ENCODE measurements around the gene LILRA2.
"Not testable (repeated sequence)": the region's sequence is repeated elsewhere in the genome, so short reads cannot be mapped to it uniquely, and the experiment has no call there.

Gene LILRA2

DNA sequence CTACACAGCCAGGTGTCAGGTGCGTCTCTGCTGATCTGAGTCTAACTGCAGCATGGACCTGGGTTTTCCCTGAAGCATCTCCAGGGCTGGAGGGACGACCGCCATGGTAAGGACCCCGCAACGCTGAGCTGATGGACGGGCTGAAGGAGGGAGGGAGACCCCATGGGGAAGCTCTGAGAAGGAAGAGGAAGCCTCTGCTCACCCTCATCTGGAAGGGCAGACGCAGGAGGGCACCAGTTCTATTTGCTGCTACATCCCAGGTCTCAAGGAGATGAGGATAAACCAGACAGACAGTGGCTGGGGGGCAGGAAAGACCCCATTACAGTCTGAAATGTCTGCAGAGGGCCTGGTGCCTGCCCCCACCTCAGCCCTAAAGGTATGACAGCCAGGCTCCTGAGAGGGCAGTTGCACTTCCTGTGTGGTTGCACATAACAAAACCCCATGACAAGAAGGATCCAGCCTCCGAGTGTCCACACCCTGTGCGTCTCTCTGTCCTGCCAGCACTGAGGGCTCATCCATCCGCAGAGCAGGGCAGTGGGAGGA lies at the start of gene LILRA2:
TSS of gene LILRA2 (plus strand) at position 461 of the 543 bp plus-strand sequence. CDS start 89 bp downstream, outside the sequence.
- no peak for DNase-seq (ENCODE audit: low read depth)

- DNase-seq (ENCODE audit: low read depth) = no peak
Measured at GRCh38 chr19:54525636-54526035, 48.0 kb upstream of the LILRA2 start.

DNA sequence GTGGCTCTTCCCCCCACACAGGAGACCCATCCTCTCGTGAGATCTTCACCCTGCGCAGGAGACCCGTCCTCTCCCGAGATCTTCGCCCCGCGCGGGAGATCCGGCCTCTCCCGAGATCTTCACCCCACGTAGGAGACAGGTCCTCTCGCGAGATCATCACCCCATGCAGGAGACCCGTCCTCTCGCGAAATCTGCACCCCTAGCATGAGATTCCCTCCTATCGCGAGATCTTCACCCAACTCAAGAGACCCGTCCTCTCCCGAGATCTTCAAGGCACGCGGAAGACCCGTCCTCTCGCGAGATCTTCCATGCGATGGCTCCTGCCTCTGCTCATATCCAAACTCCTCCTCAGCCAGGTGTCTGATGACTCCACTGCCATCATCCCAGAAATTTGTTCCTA lies 46.6 kb upstream of the LILRA2 start:
- no peak for DNase-seq (ENCODE audit: low read depth)

DNA sequence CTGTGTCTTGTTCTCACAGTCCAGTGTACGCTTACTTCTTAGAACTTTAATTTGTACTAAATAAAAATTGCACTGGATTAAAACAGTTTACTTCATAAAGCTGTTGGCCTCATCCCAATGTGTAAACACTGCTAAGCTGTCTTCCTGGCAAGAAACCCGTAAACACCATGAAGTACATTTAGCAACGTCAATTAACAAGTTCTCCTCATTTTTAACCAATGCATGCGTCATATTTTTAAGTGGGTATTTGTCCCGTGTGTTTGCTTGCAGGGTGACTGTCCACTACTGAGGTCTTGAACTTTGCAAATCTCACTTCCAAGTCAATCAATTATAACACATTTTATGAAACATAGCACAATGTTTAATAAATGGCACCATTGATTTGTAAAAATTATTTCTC lies 42.7 kb upstream of the LILRA2 start:
- no peak for DNase-seq (ENCODE audit: low read depth)

DNA sequence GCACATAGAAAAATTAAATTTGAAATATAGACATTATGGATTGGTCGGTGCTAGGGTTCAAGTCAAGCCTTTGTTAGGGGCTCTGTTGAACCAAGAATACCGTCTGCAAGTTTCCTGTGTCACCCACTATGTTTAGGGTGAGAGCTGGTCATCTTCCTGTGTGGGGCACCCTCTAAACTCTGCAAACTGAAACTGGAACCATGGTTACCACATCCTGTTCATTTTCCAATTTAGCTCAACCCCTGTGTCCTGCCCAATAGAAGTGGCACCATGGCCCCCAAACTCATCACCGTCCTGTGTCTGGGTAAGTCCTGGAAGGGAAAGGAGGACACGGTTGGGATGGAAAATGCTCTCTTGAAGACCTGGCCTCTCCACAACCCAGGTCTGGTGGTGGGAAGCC lies 41.1 kb upstream of the LILRA2 start:
- no peak for DNase-seq (ENCODE audit: low read depth)

GRCh38 chr19:54533476-54533875 lies 40.1 kb upstream of the LILRA2 start:
- no peak for DNase-seq (ENCODE audit: low read depth)

GRCh38 chr19:54534156-54534555 lies 39.4 kb upstream of the LILRA2 start:
- no peak for DNase-seq (ENCODE audit: low read depth)

DNA sequence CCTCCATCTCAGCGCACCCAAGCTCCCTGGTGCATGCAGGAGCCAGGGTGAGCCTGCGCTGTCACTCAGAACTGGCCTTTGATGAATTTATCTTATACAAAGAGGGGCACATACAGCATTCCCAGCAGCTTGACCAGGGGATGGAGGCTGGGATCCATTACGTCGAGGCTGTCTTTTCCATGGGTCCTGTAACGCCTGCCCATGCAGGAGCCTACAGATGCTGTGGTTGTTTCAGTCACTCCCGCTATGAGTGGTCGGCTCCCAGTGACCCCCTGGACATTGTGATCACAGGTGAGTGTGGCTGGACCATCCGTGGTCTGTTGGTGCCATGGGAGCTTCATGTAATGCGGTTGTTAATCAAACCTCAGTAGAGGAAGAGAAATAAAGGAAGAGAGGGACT lies 38.0 kb upstream of the LILRA2 start:
- DNase-seq (ENCODE audit: low read depth) = no peak

DNA sequence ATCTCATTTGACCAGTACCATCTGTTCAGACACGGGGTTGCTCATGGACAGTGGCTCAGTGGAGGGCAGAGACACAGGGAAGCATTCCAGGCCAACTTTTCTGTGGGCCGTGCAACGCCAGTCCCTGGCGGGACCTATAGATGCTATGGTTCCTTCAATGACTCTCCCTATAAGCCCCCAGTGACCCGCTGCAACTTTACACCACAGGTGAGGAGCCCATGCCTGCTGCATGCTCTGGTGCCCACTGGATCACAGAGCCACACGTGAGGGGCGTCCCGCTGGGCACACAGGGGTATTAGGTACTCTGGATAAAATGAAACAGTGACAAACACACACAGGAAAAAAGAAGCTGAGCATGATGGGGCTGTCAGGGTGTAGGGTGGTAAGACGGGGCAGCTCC lies 36.6 kb upstream of the LILRA2 start:
- no peak for DNase-seq (ENCODE audit: low read depth)

DNA sequence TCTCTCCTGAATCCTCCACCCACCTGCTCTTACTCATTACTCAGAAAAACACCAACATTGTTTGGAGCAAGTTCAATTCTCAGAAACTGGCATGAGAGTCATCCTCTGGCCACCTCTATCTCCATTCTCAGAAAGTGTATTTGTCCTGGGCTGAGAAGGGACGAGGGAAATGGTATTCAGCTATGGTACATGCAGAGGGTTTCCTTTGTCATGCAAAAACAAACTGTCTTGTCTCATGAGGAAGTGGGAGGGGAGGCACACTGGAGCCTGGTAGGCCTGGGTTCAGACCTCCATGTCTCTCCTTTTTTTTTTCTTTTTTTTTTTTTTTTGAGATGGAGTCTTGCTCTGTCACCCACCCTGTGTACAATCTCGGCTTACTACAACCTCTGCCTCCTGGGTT lies 31.9 kb upstream of the LILRA2 start:
- DNase-seq (ENCODE audit: low read depth) = no peak

DNA sequence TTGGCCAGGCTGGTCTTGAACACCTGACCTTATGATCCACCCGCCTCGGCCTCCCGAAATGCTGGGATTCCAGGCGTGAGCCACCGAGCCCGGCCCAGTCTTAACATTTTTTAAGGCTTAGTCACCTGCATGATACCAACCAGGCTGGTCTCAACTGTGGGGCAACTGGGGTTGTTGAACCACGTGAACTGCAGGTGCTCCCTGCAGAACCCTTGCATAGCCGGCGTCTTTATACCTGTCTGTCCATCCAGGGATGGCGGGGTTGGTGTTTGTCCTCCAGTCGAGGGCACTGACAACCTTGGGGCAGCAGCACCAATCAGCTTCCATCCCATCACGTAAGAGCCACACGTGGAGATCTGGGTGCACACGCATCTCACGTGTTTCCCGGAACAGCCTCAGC lies 24.8 kb upstream of the LILRA2 start:
- DNase-seq (ENCODE audit: low read depth) = no peak

- no peak for DNase-seq (ENCODE audit: low read depth)
Measured at GRCh38 chr19:54549224-54549623, 24.4 kb upstream of the LILRA2 start.

GRCh38 chr19:54551293-54551692 lies 22.3 kb upstream of the LILRA2 start:
- no peak for DNase-seq (ENCODE audit: low read depth)

DNA sequence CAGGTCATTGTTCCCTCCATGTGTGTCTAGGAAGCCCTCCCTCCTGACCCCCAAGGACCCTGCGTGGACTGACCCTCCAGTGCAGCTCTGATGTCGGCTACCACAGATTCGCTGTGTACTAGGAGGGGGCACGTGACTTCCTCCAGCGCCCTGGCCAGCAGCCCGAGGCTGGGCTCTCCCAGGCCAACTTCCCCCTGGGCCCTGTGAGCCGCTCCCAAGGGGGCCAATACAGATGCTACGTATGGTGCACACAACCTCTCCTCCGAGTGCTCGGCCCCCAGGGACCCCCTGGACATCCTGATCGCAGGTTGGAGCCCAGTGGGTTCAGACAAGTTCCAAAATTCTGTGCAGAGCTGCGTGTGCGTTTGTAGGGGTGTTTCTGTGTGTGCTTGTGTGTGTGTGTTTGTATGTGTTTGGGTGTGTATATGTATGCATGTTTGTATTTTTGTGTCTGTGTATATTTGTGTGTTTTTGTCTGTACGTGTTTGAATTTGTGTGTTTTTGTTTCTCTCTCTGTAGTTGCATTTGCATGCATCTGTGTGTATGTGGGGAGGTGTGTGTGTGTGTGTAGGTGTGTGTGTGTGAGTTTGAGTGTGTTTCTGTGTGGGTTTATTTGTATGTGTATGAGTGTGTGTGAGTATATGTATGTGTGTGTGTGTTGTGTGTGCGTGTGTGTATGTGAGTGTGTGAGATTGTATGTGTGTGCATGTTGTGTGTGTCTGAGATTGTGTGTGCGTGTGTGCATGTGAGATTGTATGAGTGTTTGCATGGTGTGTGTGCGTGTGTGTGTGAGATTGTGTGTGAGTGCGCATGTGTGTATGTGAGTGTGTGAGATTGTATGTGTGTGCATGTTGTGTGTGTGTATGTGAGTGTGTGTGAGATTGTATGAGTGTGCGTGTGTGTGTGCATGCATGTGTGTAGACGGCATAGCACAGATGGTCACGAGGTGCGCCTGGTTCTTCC lies 21.4 kb upstream of the LILRA2 start:
- no peak for DNase-seq (ENCODE audit: low read depth)

- DNase-seq (ENCODE audit: low read depth) = no peak
Measured at GRCh38 chr19:54552913-54553310, 20.7 kb upstream of the LILRA2 start.

GRCh38 chr19:54554006-54554405 lies 19.6 kb upstream of the LILRA2 start:
- no peak for DNase-seq (ENCODE audit: low read depth)

- DNase-seq (ENCODE audit: low read depth) = no peak
Measured at GRCh38 chr19:54554896-54555295, 18.7 kb upstream of the LILRA2 start.

DNA sequence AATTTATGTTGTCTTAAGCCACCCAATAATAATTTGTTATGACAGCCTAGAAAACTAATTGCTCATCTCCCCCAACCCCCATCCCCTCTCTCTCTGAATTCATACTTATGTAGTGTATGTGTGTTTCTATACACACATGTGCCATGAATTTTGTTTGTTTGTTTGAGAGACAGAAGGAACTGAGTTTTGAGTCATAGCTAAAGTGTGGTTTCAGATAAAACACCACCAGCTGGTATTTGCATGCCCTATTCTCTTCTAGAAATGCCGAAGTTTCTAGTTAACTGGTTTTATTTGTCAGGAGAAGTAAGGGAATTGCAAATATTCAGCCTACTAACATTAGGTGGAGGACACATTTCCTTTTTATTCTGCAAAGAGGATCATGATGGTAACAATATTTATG lies 17.4 kb upstream of the LILRA2 start:
- DNase-seq (ENCODE audit: low read depth) = no peak

DNA sequence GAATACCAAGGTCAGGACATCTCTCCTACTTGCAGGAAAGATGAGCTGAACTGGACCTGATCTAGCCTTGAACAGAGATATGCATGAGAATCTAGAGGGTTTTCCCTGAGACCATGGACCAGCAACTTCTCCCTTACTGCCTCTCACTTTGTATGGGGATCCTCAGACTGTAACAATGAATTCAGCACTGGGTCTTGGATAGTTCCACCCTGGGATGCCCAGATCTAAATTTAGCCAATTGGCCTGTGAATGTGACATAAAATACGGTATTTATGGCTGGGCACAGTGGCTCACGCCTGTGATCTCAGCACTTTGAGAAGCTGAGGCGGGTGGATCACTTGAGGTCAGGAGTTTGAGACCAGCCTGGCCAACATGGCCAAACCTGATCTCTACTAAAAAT lies 15.3 kb upstream of the LILRA2 start:
- DNase-seq (ENCODE audit: low read depth) = no peak

DNA sequence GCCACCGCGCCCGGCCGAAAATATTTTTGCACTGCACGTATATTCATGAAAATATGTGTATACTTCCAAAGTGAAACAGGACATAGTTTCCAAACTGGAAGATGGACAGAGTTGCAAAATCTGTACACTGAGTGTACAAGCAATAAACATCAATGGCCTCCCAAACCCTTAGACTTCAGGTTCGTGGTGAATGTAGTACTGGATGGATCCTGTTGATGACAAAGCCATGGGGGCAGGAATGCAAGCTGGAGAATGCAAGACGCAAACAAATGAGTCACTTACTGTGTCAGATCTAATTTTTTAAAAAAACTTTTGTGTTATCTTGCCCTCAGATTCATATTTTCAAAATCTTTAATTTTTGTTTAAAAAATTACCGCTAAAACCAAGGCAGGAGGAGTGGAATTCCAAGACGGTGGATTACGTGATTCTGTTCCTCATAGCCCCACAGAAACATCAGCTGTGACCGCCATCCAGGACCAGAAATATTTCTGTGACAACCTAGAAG lies 12.7 kb upstream of the LILRA2 start:
- DNase-seq (ENCODE audit: low read depth) = peak; percentile 9

DNA sequence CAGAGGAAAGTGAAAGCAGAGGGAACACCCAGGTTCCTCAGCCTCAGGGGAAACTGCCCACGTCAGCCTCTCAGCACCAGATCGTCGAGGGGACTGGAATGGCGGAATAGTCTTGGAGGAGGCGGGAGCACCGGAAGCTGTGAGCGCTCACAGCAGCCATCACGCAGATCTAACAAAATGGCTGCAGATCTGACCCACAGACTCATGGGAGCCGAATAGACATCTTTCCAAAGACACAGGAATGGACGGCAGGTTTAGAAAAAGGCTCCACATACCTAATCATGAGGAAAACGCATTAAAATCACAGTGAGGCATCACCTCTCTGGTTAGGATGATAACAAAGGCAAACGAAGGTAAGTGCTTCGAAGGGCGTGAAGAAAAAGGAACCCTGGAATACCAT lies 11.8 kb upstream of the LILRA2 start:
- DNase-seq (ENCODE audit: low read depth) = no peak

DNA sequence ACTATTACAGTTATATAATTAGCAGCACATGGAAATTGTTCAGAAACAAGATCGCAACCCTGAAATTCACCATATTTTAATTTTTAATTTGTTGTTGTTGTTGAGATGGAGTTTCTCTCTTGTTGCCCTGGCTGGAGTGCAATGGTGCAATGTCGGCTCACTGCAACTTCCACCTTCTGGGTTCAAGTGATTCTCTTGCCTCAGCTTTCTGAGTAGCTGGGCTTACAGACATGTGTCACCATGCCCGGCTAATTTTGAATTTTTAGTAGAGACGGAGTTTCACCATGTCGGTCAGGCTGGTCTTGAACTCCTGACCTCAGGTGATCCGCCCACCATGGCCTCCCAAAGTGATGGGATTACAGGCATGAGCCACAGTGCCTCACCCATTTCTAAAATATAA lies 10.4 kb upstream of the LILRA2 start:
- DNase-seq (ENCODE audit: low read depth) = not testable (repeated sequence)

- no peak for DNase-seq (ENCODE audit: low read depth)
Measured at GRCh38 chr19:54570316-54570715, 3.3 kb upstream of the LILRA2 start.
